Kidney glomerular epithelial cell (primary cell): ENCODE measurements around the gene DHRSX.
"Not testable (repeated sequence)": the region's sequence is repeated elsewhere in the genome, so short reads cannot be mapped to it uniquely, and the experiment has no call there.

Source experiments
- DNase-seq: peaks from one replicate; lab custom pipeline; 2025; lab: John Stamatoyannopoulos, UW

Gene DHRSX, protein sequence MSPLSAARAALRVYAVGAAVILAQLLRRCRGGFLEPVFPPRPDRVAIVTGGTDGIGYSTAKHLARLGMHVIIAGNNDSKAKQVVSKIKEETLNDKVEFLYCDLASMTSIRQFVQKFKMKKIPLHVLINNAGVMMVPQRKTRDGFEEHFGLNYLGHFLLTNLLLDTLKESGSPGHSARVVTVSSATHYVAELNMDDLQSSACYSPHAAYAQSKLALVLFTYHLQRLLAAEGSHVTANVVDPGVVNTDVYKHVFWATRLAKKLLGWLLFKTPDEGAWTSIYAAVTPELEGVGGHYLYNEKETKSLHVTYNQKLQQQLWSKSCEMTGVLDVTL

DNA sequence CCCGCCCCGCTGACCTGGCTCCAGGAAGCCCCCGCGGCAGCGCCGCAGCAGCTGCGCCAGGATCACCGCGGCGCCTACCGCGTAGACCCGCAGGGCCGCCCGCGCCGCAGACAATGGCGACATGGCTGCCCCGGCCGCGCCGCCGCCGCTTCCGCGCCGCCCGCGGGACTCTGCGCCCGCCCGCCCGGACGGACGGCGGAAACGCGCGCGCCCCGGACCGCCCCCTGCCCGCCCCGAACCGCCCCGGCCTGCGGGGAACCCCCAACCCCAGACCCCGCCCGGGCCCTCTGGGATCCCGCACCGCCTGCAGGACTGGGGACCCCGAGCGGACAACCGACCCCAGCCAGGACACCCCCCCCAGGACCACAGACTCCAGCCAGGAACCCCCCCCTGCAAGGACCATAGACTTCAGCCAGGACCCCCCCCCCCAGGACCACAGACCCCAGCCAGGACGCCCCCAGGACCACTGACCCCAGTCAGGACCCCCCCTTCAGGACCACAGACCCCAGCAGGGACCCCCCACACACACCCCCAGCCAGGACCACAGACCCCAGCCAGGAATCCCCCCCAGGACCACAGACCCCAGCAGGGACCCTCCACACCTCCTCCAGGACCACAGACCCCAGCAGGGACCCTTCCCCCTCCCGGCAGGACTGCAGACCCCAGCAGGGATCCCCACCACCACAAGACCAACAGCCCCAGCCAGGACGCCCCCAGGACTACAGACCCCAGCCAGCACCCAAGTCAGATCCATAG, at the start of gene DHRSX, which contains the start of gene ZBED1:
TSS of gene DHRSX (minus strand) at position 174 of the 756 bp plus-strand sequence. CDS start at position 123, 51 bp downstream.
TSS of gene ZBED1 (minus strand) at position 174 of the 756 bp plus-strand sequence. CDS start 10,257 bp downstream, outside the sequence.
- no peak for DNase-seq

DNA sequence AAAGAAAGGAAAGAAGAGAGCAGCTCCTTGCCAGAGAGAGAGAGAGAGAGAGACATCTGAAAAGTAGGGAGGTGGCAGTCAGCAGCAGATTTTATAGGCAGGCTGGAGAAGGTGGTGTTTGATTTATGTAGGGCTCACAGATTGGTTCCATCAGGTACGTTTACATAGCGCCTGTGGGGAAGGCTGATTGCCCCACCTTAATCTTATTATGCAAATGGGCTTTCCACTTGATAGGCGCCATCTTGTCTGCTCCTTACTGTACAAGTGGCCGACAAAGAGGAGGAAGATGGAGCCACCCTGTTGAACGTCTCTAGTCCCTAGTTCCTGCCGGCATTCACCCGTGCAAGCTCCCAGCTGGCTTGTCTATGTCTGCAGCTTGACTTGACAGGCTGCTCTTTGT, 49.1 kb upstream of the DHRSX start:
- no peak for DNase-seq

DNA sequence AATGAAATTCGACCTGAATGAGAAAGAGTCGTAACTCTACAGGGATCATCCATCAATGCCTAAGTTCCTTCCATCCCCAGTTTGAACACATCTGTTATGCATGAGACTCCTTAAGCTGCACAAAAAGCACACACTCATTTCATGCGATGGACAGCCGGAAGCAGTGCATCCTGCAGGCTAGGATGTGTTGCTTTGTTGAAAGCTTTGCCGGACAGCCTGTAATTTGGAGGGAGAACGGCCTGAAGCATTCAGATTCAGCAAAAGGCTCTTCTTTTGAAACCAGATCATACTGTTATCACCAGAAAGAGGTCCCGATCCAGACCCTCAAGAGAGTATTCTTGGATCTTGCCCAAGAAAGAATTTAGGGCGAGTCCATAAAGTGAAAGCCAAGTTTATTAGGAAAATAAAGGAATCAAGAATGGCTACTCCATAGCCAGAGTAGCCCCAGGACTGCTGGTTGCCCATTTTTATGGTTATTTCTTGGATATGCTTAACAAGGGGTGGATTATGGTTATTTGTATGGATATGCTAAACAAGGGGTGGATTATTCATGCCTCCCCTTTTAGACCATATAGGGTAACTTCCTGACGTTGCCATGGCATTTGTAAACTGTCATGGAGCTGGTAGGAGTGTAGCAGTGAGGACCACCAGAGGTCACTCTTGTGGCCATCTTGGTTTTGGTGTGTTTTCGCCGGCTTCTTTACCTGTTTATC, 48.1 kb upstream of the DHRSX start:
- no peak for DNase-seq

DNA sequence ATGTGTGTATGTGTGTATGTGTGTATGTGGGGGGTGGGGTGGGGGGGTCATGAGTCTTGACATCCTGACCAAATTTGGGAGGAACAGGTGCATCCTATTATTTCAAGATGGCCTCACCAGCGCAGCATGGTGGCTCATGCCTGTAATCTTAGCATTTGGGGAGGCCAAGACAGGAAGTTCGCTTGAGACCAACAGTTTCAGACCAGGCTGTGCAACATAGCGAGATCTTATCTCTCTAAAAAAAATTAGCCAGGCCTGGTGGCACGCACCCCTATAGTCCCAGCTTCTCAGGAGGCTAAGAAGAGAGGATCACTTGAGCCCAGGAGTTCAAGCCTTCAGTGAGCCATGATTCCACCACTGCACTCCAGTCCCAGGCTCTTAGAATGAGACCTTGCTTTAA, 47.0 kb upstream of the DHRSX start:
- DNase-seq, result no peak

DNA sequence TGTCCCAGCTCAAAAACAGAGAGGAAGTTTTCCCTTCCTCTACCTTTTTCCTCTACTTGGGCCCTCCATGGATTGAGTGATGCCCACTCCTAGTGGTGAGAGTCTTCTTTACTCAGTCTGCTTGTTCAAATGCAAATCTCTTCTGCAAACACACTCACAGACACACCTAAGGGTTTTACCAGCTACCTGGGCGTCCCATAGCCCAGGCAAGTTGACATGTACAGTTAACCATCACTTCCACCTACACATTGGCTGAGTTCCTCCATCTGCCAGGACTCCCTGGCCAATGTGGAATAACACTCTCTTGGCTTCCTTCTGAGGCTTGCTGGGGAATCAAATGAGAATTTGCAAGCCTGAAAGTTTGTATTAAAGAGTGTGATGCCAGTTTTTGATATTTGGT, 45.7 kb upstream of the DHRSX start:
- DNase-seq, result no peak

DNA sequence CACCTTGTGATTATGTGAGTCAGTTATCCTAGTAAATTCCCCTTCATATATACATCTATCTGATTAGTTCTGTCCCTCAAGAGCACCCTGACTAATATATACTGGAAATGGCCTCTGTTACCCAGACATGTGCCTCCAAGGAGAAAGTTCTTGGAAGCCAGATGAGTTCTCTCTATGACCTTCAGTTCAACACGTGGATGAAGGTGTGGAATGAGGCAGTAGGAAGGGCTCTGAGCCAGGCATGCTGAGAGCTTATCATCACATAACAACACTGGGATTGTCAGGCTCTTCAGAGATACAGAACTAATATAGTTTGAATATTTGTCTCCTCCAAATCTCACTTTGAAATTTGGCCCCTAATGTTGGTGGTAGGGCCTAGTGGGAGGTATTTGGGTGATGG, 44.4 kb upstream of the DHRSX start:
- no peak for DNase-seq

DNA sequence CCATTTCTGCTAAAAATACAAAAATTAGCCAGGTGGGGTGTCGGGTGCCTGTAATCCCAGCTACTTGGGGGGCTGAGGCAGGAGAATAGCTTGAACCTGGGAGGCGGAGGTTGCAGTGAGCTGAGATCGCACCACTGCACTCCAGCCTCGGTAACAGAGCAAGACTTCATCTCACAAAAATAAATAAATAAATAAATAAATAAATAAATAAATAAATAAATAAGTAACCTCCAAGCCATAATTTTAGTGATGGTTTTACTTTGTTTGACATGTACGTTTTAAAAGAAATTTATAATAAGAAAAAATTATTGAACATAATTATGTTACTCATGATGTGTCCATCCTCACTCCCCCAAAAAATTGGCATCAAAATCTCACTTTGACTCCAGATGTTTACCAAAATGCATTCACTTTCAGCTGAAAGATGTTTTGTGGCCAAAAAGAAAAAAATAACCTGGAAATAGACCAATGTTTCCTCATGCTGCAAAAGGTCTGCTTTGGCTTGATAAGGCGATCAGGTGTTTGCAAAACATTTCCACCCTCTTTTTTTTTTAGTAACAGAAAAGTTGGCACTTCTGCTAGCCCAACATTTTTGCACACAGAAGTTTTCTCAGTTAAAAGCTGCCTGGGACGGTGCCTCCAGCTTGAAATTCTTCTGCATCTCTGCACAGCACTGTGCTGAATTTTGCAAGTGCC, 42.2 kb upstream of the DHRSX start:
- no peak for DNase-seq

DNA sequence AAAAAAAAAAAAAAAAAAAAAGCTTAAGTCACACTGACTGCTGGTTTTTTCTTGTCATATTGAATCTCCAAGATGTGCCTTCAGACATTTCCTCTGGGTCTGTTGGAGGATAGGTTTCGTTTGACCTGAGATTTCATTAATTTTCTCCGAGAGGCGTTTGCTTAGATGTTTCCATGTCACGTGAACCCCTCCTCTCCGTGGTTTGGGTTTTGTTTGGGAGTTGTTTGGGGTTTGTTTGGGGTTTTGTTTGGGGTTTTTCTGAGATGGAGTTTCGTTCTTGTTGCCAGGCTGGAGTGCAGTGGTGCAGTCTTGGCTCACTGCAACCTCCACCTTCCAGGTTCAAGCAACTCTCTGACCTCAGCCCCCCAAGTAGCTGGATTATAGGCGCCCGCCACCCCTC, 40.8 kb upstream of the DHRSX start:
- no peak for DNase-seq

DNA sequence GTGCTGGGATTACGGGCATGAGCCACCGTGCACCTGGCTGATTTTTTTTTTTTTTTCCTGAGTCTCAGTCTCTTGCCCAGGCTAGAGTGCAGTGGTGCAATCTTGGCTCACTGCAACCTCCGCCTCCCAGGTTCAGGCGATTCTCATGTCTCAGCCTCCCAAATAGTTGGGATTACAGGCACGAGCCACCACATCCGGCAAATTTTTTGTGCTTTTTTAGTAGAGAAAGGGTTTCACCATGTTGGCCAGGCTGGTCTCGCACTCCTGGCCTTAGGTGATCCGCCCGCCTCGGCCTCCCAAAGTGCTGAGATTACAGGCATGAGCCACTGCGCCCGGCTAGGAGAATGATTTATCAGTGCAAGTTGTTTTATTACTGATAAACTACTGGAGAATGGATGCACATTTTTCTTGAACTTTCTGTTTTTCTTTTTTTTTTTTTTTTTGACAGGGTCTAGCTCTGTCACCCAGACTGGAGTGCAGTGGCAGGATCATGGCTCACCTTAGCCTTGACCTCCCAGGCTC, 39.7 kb upstream of the DHRSX start:
- no peak for DNase-seq

DNA sequence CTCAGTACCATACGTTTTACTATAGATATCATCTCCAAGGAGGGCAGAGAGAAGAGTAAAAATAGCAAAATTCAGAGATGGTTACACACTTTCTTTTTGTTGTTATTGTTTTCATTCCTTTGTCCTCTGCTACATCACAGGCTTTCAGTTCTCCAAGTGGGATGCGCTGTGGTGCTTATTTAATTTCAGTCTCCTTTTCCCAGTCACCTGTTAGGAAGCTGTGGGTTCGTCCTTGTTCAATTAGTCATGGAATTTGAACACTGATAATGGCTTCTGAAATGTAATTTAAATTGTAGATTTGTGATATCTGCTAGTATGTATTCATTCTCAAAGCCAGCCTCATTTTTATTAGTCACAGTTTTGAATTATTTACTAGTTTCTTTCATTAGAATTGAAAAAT, 38.8 kb upstream of the DHRSX start:
- DNase-seq, result no peak

DNA sequence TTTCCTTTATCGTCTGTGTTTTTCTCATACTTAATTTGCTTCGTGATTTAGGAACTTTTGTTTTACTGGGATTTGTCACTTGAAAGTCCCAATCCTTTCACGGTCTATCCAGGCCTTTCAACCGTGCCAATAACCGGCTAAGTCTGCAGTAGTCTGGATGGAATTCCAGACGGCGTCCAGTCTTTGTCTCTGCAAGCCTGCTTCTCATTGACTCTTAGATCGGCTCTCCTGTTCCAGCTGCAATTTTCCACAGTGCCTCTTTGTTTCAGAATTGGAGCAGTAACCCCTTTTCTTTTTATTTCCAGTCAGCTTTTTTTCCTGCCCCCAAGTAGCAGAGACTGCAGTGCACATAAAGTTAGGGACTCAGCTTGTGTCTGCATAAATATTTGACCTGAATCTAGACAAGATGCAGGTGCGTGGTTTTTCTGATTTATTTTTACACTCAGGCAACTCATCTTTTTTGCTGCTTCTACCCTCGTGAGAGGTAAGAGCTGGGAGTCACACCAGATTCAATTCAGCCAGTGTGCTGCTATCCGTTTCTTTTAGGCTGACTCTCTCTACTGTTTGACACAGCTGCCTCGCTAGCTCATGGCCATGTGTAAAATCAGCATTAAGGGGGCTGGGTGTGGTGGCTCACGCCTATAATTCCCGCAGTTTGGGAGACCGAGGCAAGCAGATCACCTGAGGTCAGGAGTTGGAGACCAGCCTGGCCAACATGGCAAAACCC, 37.4 kb upstream of the DHRSX start:
- no peak for DNase-seq

DNA sequence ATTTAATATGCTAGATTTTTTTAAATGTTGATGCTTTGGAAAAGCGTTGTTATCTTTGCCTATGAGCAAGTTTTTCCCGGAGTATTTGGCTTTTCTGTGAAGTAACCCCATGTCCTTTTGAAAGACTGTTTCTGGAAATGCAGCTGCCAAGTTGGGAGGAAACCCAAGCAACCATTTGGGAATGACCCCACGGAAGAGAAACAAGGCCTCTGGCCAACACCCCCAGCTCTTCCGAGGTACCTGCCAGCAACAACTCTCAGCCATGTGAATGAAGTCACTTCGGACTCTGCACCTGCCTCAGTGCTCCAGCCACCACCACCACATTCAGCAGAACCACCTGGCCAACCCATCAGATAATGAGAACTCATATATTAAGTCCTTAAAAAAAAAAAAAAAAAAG, 36.2 kb upstream of the DHRSX start:
- DNase-seq, result no peak

DNA sequence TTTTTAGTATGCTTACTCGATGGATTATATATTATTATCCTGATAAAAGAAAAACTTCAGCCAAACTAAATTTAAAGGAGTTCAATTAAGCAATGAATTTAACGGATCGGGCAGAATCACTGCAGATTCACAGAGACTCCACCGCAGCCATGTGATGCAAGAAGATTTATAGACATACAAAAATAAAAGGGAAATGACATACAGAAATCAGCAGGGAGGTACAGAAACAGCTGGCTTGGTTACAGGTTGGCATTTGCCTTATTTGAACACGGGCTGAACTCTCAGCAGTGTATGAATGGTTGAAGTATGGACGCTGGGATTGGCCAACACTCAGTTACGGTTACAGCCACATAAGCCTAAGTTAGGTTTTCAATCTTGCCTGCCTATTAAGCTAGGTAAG, 35.4 kb upstream of the DHRSX start:
- DNase-seq, result no peak

DNA sequence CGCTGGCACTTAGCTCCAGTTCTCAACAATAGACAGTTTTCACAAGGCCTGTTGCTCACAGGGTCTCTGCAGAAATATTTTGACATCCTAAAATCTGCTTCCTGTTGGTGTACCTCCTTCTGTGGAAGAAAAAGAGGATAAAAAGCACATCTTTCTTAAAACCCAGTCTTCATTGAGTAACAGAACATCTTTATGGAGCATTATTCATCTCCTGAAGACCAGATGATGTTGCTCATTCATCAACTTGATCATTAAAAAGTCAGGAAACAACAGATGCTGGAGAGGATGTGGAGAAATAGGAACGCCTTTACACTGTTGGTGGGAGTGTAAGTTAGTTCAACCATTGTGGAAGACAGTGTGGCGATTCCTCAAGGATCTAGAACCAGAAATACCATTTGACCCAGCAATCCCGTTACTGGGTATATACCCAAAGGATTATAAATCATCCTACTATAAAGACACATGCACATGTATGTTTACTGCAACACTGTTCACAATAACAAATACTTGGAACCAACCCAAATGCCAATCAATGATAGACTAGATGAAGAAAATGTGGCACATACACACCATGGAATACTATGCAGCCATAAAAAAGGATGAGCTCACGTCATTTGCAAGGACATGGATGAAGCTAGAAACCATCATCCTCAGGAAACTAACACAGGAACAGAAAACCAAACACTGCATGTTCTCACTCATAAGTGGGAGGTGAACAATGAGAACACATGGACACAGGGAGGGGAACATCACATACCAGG, 33.7 kb upstream of the DHRSX start:
- not testable (repeated sequence) for DNase-seq

DNA sequence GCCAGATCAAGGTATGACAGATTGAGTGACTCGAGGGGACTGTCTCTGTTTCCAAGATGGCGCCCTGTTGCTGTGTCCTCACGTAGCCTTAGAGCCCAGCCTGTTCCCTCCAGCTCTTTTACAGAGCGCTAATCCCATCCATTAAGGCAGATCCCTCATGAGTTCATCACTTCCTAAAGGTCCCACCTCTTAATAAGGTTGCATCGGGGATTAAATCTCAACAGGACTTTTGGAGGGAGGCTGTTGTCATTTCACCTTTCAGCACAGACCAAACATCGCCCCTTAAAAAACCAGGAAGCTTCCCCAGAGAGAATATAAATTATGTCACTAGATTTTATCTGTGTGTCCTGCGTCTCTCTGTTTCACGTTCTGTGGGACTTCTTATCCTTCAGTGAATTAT, 32.6 kb upstream of the DHRSX start:
- no peak for DNase-seq

DNA sequence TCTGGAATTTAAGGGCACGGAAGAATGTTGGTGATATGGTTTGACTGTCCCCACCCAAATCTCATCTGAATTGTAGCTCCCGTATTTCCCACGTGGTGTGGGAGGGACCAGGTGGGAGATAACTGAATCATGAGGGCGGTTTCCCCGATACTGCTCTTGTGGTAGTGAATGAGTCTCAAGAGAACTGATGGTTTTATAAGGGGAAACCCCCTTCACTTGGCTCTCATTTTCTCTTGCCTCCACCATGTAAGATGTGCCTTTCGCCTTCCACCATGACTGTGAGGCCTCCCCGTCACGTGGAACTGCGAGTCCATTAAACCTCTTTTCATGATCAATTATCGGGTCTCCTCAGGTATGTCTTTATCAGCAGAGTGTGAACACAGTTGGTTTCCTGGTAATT, 25.6 kb upstream of the DHRSX start:
- no peak for DNase-seq

DNA sequence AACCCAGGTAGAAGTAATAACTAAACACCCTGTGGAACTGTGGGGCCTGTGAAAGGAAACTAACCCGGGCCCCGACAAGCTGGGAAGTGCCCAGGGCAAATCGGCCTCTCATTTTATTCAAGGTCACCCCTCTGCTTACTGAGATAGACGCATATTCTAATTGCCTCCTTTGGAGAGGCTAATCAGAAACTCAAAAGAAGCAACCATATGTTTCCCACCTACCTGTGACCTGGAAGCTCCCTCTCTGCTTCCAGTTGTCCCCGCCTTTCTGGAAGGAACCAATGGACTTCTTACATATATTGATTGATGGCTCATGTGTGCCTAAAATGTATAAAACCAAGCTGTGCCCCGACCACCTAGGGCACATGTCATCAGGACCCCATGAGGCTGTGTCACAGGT, 23.1 kb upstream of the DHRSX start:
- no peak for DNase-seq

DNA sequence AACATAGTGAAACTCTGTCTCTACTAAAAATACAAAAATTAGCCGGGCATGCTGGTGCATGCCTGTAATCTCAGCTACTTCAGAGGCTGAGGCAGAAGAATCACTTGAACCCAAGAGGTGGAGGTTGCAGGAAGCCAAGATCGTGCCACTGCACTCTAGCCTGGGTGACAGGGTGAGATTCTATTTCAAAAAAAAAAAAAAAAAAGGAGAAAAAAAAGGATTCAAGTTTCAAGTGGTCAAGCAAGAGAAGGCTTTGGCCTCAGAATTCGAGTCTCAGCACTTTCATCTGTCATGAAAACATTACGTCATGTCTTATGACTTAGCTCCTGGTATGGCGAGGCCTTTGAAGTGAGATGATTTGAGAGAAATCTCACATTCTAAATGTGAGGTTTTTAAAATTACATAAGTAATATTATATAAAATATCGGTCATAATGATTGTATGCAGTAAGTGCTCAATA, 21.2 kb upstream of the DHRSX start:
- DNase-seq, result no peak

DNA sequence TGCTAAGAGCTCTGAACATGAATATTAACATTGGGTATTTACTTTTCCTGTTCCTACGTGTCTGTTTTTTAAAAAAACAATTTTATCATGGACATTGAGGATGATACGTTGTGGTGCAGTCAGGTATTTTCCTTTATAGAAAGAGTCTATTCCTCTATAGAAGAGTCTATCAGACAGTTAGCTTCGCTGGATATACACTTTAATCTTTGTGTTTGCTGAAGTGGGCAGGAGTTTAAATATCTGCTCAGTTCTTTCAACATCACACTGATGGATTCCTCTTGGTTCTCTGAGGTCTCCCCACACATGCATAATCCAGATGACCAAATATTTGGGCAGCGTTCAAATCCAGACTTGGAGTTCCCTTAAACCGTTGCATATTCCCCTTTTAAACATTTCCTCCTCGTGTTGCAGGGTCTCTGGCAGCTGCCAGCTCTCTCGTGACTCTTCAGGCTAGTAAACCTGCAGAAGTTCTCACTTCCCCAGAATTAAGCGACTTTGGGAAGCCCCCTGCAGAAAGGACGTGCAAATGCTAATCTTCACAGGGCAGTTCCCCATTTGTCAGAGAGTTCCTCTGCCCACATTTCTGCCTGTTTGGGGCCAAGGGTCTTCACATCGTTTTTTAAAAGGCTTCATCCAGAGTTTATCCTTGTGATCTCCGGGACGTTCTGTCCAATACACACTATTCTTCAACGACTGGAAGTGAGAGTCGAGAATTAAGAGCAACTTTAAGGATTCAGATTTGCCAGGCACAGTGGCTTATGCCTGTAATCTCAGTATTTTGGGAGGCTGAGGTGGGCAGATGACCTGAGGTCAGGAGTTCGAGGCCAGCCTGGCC, 20.5 kb upstream of the DHRSX start:
- DNase-seq, result no peak

DNA sequence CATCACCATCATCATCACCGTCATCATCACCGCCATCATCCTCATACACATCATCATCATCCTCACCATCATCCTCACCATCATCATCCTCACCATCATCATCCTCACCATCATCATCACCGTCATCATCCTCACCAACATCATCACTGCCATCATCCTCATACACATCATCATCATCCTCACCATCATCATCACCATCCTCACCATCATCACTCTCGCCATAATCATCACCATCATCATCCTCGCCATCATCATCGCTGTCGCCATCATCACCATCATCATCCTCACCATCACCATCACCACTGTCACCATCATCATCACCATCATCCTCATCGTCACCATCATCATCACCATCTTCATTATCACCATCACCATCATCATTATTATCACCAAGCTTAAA, 19.8 kb upstream of the DHRSX start:
- DNase-seq, result no peak
